WTC11 (cell line): ENCODE results near the gene MSGN1. TPM values are rescaled to one million over a fixed set of nuclear protein-coding genes. Genes with fewer than 3 reads are reported as not detected.

Source experiments
- ATAC-seq: fragments of 200-7000 bp; cut with Tn5 transposase; 2 replicates; pipeline ENCODE4 v1.10.0; 2021; ENCODE audit warnings: mild to moderate bottlenecking, moderate library complexity
- CTCF ChIA-PET: fragments of 300-600 bp; sonication (Branson Sonifier 250); formaldehyde crosslinking; loops from one replicate; lab custom pipeline; 2021; ENCODE audit warnings: antibody characterized with exemption; lab: Charles Lee
- POLR2A ChIA-PET: fragments of 350-600 bp; sonication (Branson Sonifier 250); formaldehyde crosslinking; loops from one replicate; lab custom pipeline; 2021; ENCODE audit warnings: antibody characterized with exemption; lab: Charles Lee
- DNase-seq: peaks from one replicate; pipeline ENCODE4 v3.0.0; 2021; ENCODE audit warnings: low spot score
- H3K27ac Mint-ChIP-seq: 2 replicates; pipeline ENCODE4 v1.8.0; 2021; ENCODE audit warnings: mixed read lengths
- H3K27me3 Mint-ChIP-seq: 2 replicates; pipeline ENCODE4 v1.8.0; 2021; ENCODE audit warnings: low read depth, mild to moderate bottlenecking, moderate library complexity, mixed read lengths
- H3K36me3 Mint-ChIP-seq: 2 replicates; pipeline ENCODE4 v1.8.0; 2021; ENCODE audit warnings: mixed read lengths
- H3K4me1 Mint-ChIP-seq: 2 replicates; pipeline ENCODE4 v1.8.0; 2022; ENCODE audit warnings: mixed read lengths
- H3K4me3 Mint-ChIP-seq: 2 replicates; pipeline ENCODE4 v1.8.0; 2021; ENCODE audit warnings: mild to moderate bottlenecking, moderate library complexity, mixed read lengths
- H3K9me3 Mint-ChIP-seq: 2 replicates; pipeline ENCODE4 v1.8.0; 2021; ENCODE audit warnings: mixed read lengths
- ELF4 ChIP-seq: sonication (generic); formaldehyde crosslinking; IDR thresholded peaks from 2 replicates; pipeline ENCODE4 v1.8.1; 2022; ENCODE audit warnings: low read depth, mild to moderate bottlenecking, moderate library complexity, missing genetic modification reagents
- EMX1 ChIP-seq: fragments of 250-450 bp; sonication (Bioruptor Pico); IDR thresholded peaks from 2 replicates; pipeline ENCODE4 v1.8.0; 2021; ENCODE audit warnings: mild to moderate bottlenecking
- FOXJ3 ChIP-seq: sonication (generic); formaldehyde crosslinking; IDR thresholded peaks from 2 replicates; pipeline ENCODE4 v1.9.0; 2021; ENCODE audit warnings: missing genetic modification reagents, mild to moderate bottlenecking, borderline replicate concordance
- IRF2 ChIP-seq: sonication (generic); formaldehyde crosslinking; IDR thresholded peaks from 2 replicates; pipeline ENCODE4 v1.8.0; 2022; ENCODE audit warnings: low read depth, missing genetic modification reagents, borderline replicate concordance
- MAX ChIP-seq: sonication (generic); formaldehyde crosslinking; IDR thresholded peaks from 2 replicates; pipeline ENCODE4 v1.8.0; 2022; ENCODE audit warnings: mild to moderate bottlenecking, missing genetic modification reagents
- NFATC4 ChIP-seq: fragments of 250-450 bp; sonication (Bioruptor Pico); IDR thresholded peaks from 2 replicates; pipeline ENCODE4 v1.9.0; 2021; ENCODE audit warnings: mild to moderate bottlenecking
- NFYB ChIP-seq: sonication (generic); formaldehyde crosslinking; conservative IDR thresholded peaks from 2 replicates; pipeline ENCODE4 v1.8.0; 2022; ENCODE audit warnings: low read depth, missing genetic modification reagents
- NR2C2 ChIP-seq: sonication (generic); formaldehyde crosslinking; IDR thresholded peaks from 2 replicates; pipeline ENCODE4 v1.8.0; 2022; ENCODE audit warnings: mild to moderate bottlenecking, missing genetic modification reagents
- NR3C1 ChIP-seq: sonication (generic); formaldehyde crosslinking; conservative IDR thresholded peaks from 2 replicates; pipeline ENCODE4 v1.8.1; 2023; ENCODE audit warnings: low read depth, mild to moderate bottlenecking, missing genetic modification reagents
- OVOL2 ChIP-seq: fragments of 250-450 bp; sonication (Bioruptor Pico); IDR thresholded peaks from 2 replicates; pipeline ENCODE4 v1.9.0; 2021; ENCODE audit warnings: mild to moderate bottlenecking, borderline replicate concordance
- PREB ChIP-seq: sonication (generic); formaldehyde crosslinking; IDR thresholded peaks from 2 replicates; pipeline ENCODE4 v1.8.1; 2022; ENCODE audit warnings: mild to moderate bottlenecking, missing genetic modification reagents, moderate library complexity, borderline replicate concordance
- PRRX2 ChIP-seq: fragments of 250-450 bp; sonication (Bioruptor Pico); IDR thresholded peaks from 2 replicates; pipeline ENCODE4 v1.8.0; 2021; ENCODE audit warnings: mild to moderate bottlenecking
- RELA ChIP-seq: sonication (generic); formaldehyde crosslinking; IDR thresholded peaks from 2 replicates; pipeline ENCODE4 v1.8.1; 2022; ENCODE audit warnings: missing genetic modification reagents, mild to moderate bottlenecking, borderline replicate concordance
- SMAD3 ChIP-seq: sonication (generic); formaldehyde crosslinking; IDR thresholded peaks from 2 replicates; pipeline ENCODE4 v1.8.0; 2022; ENCODE audit warnings: missing genetic modification reagents, mild to moderate bottlenecking, borderline replicate concordance
- SOX15 ChIP-seq: fragments of 250-450 bp; sonication (Bioruptor Pico); IDR thresholded peaks from 2 replicates; pipeline ENCODE4 v1.9.0; 2021; ENCODE audit warnings: mild to moderate bottlenecking
- TEAD1 ChIP-seq: sonication (generic); formaldehyde crosslinking; IDR thresholded peaks from 2 replicates; pipeline ENCODE4 v1.8.0; 2022; ENCODE audit warnings: mild to moderate bottlenecking, missing genetic modification reagents
- ZMAT4 ChIP-seq: fragments of 250-450 bp; sonication (Bioruptor Pico); IDR thresholded peaks from 2 replicates; pipeline ENCODE4 v1.9.0; 2021; ENCODE audit warnings: mild to moderate bottlenecking
- ZNF138 ChIP-seq: sonication (generic); formaldehyde crosslinking; conservative IDR thresholded peaks from 2 replicates; pipeline ENCODE4 v1.8.1; 2022; ENCODE audit warnings: mild to moderate bottlenecking, moderate library complexity, missing genetic modification reagents
- ZNF219 ChIP-seq: sonication (generic); formaldehyde crosslinking; IDR thresholded peaks from 2 replicates; pipeline ENCODE4 v1.8.0; 2023; ENCODE audit warnings: missing genetic modification reagents, mild to moderate bottlenecking, borderline replicate concordance
- ZNF317 ChIP-seq: sonication (generic); formaldehyde crosslinking; IDR thresholded peaks from 2 replicates; pipeline ENCODE4 v1.8.1; 2023; ENCODE audit warnings: low read depth, mild to moderate bottlenecking, moderate library complexity, missing genetic modification reagents, borderline replicate concordance
- total RNA-seq: library from RNA; stranded (reverse); gene quantifications from 3 replicates; pipeline ENCODE4 v1.2.3, GENCODE V29; 2021
- TF ChIP-seq, protein P1 (sequence below): sonication (generic); formaldehyde crosslinking; conservative IDR thresholded peaks from 2 replicates; pipeline ENCODE4 v1.8.1; 2023; ENCODE audit warnings: mild to moderate bottlenecking, low read depth, missing genetic modification reagents, moderate library complexity
- TF ChIP-seq, protein P2 (sequence below): sonication (generic); formaldehyde crosslinking; IDR thresholded peaks from 2 replicates; pipeline ENCODE4 v1.8.0; 2022; ENCODE audit warnings: mild to moderate bottlenecking, missing genetic modification reagents
- TF ChIP-seq, protein P3 (sequence below): sonication (generic); formaldehyde crosslinking; IDR thresholded peaks from 2 replicates; pipeline ENCODE4 v1.8.0; 2023; ENCODE audit warnings: missing genetic modification reagents, mild to moderate bottlenecking, borderline replicate concordance
- TF ChIP-seq, protein P4 (sequence below): fragments of 250-450 bp; sonication (Bioruptor Pico); IDR thresholded peaks from 2 replicates; pipeline ENCODE4 v1.8.0; 2021; ENCODE audit warnings: mild to moderate bottlenecking

The MSGN1 gene
- total RNA-seq, 1 experiment from 2014 or later: not detected

- TF ChIP-seq PREB (CRISPR knock-in tag): no peak
- no peak for TF ChIP-seq ZMAT4
- no peak for TF ChIP-seq ZNF138 (CRISPR knock-in tag)
- TF ChIP-seq SOX15: no peak
- TF ChIP-seq NR2C2 (CRISPR knock-in tag): no peak
- no peak for TF ChIP-seq SMAD3 (CRISPR knock-in tag)
- TF ChIP-seq ELF4: no peak
- TF ChIP-seq TEAD1 (CRISPR knock-in tag): no peak
- DNase-seq (no peak), ATAC-seq (no peak)
- ChIA-PET CTCF (interaction anchor here (0.6 to 4.2 kb wide), 3 partner anchors 69 to 528 kb away, joined by 3 to 39 read pairs (median 3); no protein-coding TSS in a partner anchor), POLR2A (no interaction called here)
- no peaks in the 10 kb centered on the region for H3K9me3 Mint-ChIP-seq
- 0 out of 2 replicates have a peak, but pooled peaks cover 2% of the 10 kb centered on the region for H3K4me1 Mint-ChIP-seq
- H3K27ac Mint-ChIP-seq: no peak overlapping the region
- H3K4me3 Mint-ChIP-seq: no peak overlapping the region
- no peaks in the 10 kb centered on the region for H3K27me3 Mint-ChIP-seq
- H3K36me3 Mint-ChIP-seq: no peaks in the 10 kb centered on the region
Measured at GRCh38 chr2:17849275-17849674, 33.0 kb downstream of the MSGN1 start.

DNA sequence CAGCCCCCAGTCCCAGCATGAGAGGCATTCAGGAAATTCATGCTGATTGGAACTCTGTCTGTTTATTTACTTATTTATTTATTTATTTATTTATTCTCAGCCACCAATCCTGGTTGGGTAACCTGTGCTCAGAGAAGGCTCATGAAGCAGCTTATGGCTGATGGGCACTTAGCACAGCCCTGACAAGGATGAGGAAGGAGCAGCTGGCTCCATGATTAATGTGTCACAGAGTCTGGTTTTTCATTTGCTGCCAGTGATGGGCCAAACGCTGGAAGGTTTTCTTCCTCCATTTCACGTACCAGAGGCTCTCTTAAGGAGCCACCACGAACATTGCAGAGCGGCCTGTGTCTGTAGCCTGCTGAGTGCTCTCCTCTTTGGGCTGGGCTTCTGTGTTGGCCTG lies 33.9 kb downstream of the MSGN1 start:
- DNase-seq (no peak), ATAC-seq (no peak)
- H3K4me3 Mint-ChIP-seq: no peak overlapping the region
- ChIA-PET CTCF (interaction anchor here (1.1 to 4.2 kb wide), 2 partner anchors 30 to 68 kb away, joined by 3 to 39 read pairs; no protein-coding TSS in a partner anchor), POLR2A (no interaction called here)
- no peaks in the 10 kb centered on the region for H3K9me3 Mint-ChIP-seq
- H3K36me3 Mint-ChIP-seq: no peaks in the 10 kb centered on the region
- H3K4me1 Mint-ChIP-seq: 0 out of 2 replicates have a peak, but pooled peaks cover 2% of the 10 kb centered on the region
- H3K27ac Mint-ChIP-seq: no peak overlapping the region
- no peaks in the 10 kb centered on the region for H3K27me3 Mint-ChIP-seq
- TF ChIP-seq, protein P1, sequence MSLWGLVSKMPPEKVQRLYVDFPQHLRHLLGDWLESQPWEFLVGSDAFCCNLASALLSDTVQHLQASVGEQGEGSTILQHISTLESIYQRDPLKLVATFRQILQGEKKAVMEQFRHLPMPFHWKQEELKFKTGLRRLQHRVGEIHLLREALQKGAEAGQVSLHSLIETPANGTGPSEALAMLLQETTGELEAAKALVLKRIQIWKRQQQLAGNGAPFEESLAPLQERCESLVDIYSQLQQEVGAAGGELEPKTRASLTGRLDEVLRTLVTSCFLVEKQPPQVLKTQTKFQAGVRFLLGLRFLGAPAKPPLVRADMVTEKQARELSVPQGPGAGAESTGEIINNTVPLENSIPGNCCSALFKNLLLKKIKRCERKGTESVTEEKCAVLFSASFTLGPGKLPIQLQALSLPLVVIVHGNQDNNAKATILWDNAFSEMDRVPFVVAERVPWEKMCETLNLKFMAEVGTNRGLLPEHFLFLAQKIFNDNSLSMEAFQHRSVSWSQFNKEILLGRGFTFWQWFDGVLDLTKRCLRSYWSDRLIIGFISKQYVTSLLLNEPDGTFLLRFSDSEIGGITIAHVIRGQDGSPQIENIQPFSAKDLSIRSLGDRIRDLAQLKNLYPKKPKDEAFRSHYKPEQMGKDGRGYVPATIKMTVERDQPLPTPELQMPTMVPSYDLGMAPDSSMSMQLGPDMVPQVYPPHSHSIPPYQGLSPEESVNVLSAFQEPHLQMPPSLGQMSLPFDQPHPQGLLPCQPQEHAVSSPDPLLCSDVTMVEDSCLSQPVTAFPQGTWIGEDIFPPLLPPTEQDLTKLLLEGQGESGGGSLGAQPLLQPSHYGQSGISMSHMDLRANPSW (CRISPR knock-in tag): no peak
- no peak for TF ChIP-seq FOXJ3
- TF ChIP-seq, protein P2, sequence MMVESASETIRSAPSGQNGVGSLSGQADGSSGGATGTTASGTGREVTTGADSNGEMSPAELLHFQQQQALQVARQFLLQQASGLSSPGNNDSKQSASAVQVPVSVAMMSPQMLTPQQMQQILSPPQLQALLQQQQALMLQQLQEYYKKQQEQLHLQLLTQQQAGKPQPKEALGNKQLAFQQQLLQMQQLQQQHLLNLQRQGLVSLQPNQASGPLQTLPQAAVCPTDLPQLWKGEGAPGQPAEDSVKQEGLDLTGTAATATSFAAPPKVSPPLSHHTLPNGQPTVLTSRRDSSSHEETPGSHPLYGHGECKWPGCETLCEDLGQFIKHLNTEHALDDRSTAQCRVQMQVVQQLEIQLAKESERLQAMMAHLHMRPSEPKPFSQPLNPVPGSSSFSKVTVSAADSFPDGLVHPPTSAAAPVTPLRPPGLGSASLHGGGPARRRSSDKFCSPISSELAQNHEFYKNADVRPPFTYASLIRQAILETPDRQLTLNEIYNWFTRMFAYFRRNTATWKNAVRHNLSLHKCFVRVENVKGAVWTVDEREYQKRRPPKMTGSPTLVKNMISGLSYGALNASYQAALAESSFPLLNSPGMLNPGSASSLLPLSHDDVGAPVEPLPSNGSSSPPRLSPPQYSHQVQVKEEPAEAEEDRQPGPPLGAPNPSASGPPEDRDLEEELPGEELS (CRISPR knock-in tag): no peak
- TF ChIP-seq SOX15: no peak
- TF ChIP-seq NFYB (CRISPR knock-in tag): no peak
- no peak for TF ChIP-seq PRRX2 (CRISPR knock-in tag)
- no peak for TF ChIP-seq ZNF317 (CRISPR knock-in tag)
- no peak for TF ChIP-seq NFATC4 (CRISPR knock-in tag)
- no peak for TF ChIP-seq IRF2 (CRISPR knock-in tag)
- TF ChIP-seq EMX1: no peak
- no peak for TF ChIP-seq OVOL2 (CRISPR knock-in tag)
- no peak for TF ChIP-seq TEAD1 (CRISPR knock-in tag)
- no peak for TF ChIP-seq ELF4
- TF ChIP-seq MAX (CRISPR knock-in tag): no peak
- TF ChIP-seq, protein P3, sequence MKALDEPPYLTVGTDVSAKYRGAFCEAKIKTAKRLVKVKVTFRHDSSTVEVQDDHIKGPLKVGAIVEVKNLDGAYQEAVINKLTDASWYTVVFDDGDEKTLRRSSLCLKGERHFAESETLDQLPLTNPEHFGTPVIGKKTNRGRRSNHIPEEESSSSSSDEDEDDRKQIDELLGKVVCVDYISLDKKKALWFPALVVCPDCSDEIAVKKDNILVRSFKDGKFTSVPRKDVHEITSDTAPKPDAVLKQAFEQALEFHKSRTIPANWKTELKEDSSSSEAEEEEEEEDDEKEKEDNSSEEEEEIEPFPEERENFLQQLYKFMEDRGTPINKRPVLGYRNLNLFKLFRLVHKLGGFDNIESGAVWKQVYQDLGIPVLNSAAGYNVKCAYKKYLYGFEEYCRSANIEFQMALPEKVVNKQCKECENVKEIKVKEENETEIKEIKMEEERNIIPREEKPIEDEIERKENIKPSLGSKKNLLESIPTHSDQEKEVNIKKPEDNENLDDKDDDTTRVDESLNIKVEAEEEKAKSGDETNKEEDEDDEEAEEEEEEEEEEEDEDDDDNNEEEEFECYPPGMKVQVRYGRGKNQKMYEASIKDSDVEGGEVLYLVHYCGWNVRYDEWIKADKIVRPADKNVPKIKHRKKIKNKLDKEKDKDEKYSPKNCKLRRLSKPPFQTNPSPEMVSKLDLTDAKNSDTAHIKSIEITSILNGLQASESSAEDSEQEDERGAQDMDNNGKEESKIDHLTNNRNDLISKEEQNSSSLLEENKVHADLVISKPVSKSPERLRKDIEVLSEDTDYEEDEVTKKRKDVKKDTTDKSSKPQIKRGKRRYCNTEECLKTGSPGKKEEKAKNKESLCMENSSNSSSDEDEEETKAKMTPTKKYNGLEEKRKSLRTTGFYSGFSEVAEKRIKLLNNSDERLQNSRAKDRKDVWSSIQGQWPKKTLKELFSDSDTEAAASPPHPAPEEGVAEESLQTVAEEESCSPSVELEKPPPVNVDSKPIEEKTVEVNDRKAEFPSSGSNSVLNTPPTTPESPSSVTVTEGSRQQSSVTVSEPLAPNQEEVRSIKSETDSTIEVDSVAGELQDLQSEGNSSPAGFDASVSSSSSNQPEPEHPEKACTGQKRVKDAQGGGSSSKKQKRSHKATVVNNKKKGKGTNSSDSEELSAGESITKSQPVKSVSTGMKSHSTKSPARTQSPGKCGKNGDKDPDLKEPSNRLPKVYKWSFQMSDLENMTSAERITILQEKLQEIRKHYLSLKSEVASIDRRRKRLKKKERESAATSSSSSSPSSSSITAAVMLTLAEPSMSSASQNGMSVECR (CRISPR knock-in tag): no peak
- TF ChIP-seq NR3C1 (CRISPR knock-in tag): no peak
- TF ChIP-seq RELA: no peak
- TF ChIP-seq, protein P4, sequence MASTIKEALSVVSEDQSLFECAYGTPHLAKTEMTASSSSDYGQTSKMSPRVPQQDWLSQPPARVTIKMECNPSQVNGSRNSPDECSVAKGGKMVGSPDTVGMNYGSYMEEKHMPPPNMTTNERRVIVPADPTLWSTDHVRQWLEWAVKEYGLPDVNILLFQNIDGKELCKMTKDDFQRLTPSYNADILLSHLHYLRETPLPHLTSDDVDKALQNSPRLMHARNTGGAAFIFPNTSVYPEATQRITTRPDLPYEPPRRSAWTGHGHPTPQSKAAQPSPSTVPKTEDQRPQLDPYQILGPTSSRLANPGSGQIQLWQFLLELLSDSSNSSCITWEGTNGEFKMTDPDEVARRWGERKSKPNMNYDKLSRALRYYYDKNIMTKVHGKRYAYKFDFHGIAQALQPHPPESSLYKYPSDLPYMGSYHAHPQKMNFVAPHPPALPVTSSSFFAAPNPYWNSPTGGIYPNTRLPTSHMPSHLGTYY (CRISPR knock-in tag): no peak
- TF ChIP-seq ZNF219 (CRISPR knock-in tag): no peak
